ENCODE data around the gene DHFR2. TPM values are rescaled to one million over a fixed set of nuclear protein-coding genes. Genes with fewer than 3 reads are reported as not detected.

The DHFR2 gene
- total RNA-seq, 2 donors from 2014 or later, result 7.6 to 7.8 TPM

- no peaks in the 10 kb centered on the region for H3K4me1 ChIP-seq (replicated peaks)
- no peak overlapping the region for H3K4me3 ChIP-seq
- intact Hi-C loops (cut with DNase I), result no loop called here
- no peak for DNase-seq (ENCODE audit: low spot score)
- H3K9me3 ChIP-seq, result no peaks in the 10 kb centered on the region
- H3K36me3 ChIP-seq, result no peaks in the 10 kb centered on the region
- no peak for TF ChIP-seq POLR2A (IDR thresholded peaks at IDR 0.05)
- TF ChIP-seq POLR2AphosphoS5 (IDR thresholded peaks at IDR 0.05), result no peak
- TF ChIP-seq CTCF (IDR thresholded peaks at IDR 0.05), result no peak
- H3K27me3 ChIP-seq (replicated peaks; ENCODE audit: insufficient read depth), result no peaks in the 10 kb centered on the region
- no peak overlapping the region for H3K27ac ChIP-seq
- 94% methylated on average over 3 of the region's 3 CpGs for WGBS
These were observed 42.4 kb downstream of the DHFR2 start for GRCh38 chr3:94020293-94020692.

GRCh38 chr3:94019659-94020058 is 43.1 kb downstream of the DHFR2 start:
- WGBS, result 80% methylated on average over 2 of the region's 2 CpGs
- no peak overlapping the region for H3K4me3 ChIP-seq
- H3K36me3 ChIP-seq, result no peaks in the 10 kb centered on the region
- intact Hi-C loops (cut with DNase I), result no loop called here
- H3K27me3 ChIP-seq (replicated peaks; ENCODE audit: insufficient read depth), result no peaks in the 10 kb centered on the region
- no peak overlapping the region for H3K27ac ChIP-seq
- no peaks in the 10 kb centered on the region for H3K4me1 ChIP-seq (replicated peaks)
- DNase-seq (ENCODE audit: low spot score), result no peak
- no peak for TF ChIP-seq POLR2A (IDR thresholded peaks at IDR 0.05)
- TF ChIP-seq CTCF (IDR thresholded peaks at IDR 0.05), result no peak
- TF ChIP-seq POLR2AphosphoS5 (IDR thresholded peaks at IDR 0.05), result no peak
- H3K9me3 ChIP-seq, result no peaks in the 10 kb centered on the region

DNA sequence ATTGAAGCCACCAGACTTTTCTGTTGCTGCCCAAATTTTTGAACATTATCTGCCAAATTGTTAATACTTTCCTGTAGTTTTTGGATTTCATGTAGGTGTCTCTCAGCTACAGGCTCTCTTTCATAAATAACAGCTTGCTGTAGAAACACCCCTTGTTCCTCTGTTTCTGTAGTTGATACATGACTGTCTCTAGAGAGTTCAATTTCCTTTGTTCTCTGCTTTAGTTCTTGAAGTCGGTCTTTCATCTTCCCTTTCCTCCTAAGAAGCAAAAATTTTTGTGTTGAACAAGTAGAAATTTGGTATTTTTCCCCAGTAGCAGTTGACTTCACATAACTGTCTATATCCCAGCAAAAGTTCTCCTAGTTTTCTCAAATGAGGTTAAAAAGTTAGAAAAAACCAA is 47.7 kb downstream of the DHFR2 start:
- Histone ChIP-seq H3K36me3 (no peaks in the 10 kb centered on the region), H3K27ac (no peak overlapping the region), H3K4me1 (replicated peaks) (no peaks in the 10 kb centered on the region), H3K27me3 (replicated peaks; ENCODE audit: insufficient read depth) (no peaks in the 10 kb centered on the region), H3K9me3 (no peaks in the 10 kb centered on the region), H3K4me3 (no peak overlapping the region)
- no peak for TF ChIP-seq POLR2A (IDR thresholded peaks at IDR 0.05)
- no peak for TF ChIP-seq POLR2AphosphoS5 (IDR thresholded peaks at IDR 0.05)
- TF ChIP-seq CTCF (IDR thresholded peaks at IDR 0.05), result no peak
- intact Hi-C loops (cut with DNase I), result no loop called here
- no peak for DNase-seq (ENCODE audit: low spot score)
- WGBS, result 91% methylated on average over 1 of the region's 1 CpG

DNA sequence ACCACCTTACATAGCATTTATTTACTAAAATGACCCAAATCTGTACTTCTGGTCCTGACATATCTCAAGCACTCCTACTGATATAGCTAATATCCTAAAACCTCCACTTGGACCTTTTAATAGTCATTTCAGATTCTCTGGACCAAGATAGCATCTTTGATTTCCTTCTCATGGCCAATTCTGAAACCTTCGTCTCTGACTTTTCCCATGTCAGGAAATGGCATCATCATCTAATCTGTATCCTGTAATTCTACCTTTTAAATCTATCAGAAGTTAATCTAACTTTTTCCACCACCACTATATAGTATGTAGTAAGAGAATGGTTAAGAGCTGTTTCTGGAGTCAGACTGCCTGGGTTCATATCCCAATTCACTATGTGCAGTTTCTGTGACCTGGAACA is 50.5 kb downstream of the DHFR2 start:
- Histone ChIP-seq H3K9me3 (no peaks in the 10 kb centered on the region), H3K4me1 (replicated peaks) (no peaks in the 10 kb centered on the region), H3K4me3 (no peak overlapping the region), H3K27ac (no peak overlapping the region), H3K27me3 (replicated peaks; ENCODE audit: insufficient read depth) (no peaks in the 10 kb centered on the region), H3K36me3 (no peaks in the 10 kb centered on the region)
- TF ChIP-seq POLR2A (IDR thresholded peaks at IDR 0.05) (no peak), POLR2AphosphoS5 (IDR thresholded peaks at IDR 0.05) (no peak), CTCF (IDR thresholded peaks at IDR 0.05) (no peak)
- intact Hi-C loops (cut with DNase I), result no loop called here
- 87% methylated on average over 1 of the region's 1 CpG for WGBS
- DNase-seq (ENCODE audit: low spot score), result no peak

GRCh38 chr3:94011233-94011711 is 51.4 kb downstream of the DHFR2 start:
- H3K4me3 ChIP-seq, result no peak overlapping the region
- H3K4me1 ChIP-seq (replicated peaks), result no peaks in the 10 kb centered on the region
- no peak for TF ChIP-seq POLR2A (IDR thresholded peaks at IDR 0.05)
- TF ChIP-seq POLR2AphosphoS5 (IDR thresholded peaks at IDR 0.05), result no peak
- TF ChIP-seq CTCF (IDR thresholded peaks at IDR 0.05), result no peak
- intact Hi-C loops (cut with DNase I), result no loop called here
- 78% methylated on average over 3 of the region's 3 CpGs for WGBS
- DNase-seq (ENCODE audit: low spot score), result no peak
- H3K27me3 ChIP-seq (replicated peaks; ENCODE audit: insufficient read depth), result no peaks in the 10 kb centered on the region
- H3K36me3 ChIP-seq, result no peaks in the 10 kb centered on the region
- H3K9me3 ChIP-seq, result no peaks in the 10 kb centered on the region
- H3K27ac ChIP-seq, result no peak overlapping the region
